Thymus (tissue), 11 donors: Measurements from ENCODE around the gene PTCD1. TPM values are rescaled to one million over a fixed set of nuclear protein-coding genes. Genes with fewer than 3 reads are reported as not detected.

Source experiments
- DNase-seq, 9 donors: peaks; one replicate each; pipeline ENCODE4 v3.0.0-alpha.2; 2013; ENCODE audit warnings: low spot score in 9 of 9, low read depth in 6 of 9, missing footprints in 1 of 9
- H3K27ac ChIP-seq, 2 donors: one replicate each; pipeline ENCODE4 v1.5.1; 2013; ENCODE audit warnings: control low read depth in 1 of 2, low read depth in 1 of 2, low read length in 1 of 2, mild to moderate bottlenecking in 1 of 2, moderate library complexity in 1 of 2
- H3K27me3 ChIP-seq, 2 donors: one replicate each; pipeline ENCODE4 v1.5.1; 2013; ENCODE audit warnings: low read length in 1 of 2; ENCODE audit not compliant: control insufficient read depth in 2 of 2, insufficient read depth in 1 of 2
- H3K36me3 ChIP-seq, 2 donors: one replicate each; pipeline ENCODE4 v1.5.1; 2013; ENCODE audit warnings: low read length in 1 of 2, mild to moderate bottlenecking in 1 of 2, moderate library complexity in 1 of 2; ENCODE audit not compliant: control insufficient read depth in 2 of 2, insufficient read depth in 2 of 2
- H3K4me1 ChIP-seq, 2 donors: one replicate each; pipeline ENCODE4 v1.5.1; 2013; ENCODE audit warnings: low read length in 2 of 2; ENCODE audit not compliant: control insufficient read depth in 2 of 2, insufficient read depth in 2 of 2
- H3K4me3 ChIP-seq, 2 donors: one replicate each; pipeline ENCODE4 v1.5.1; 2013; ENCODE audit warnings: low read length in 2 of 2, control low read depth in 1 of 2, mild to moderate bottlenecking in 1 of 2
- H3K9me3 ChIP-seq, 2 donors: one replicate each; pipeline ENCODE4 v1.5.1; 2013; ENCODE audit warnings: low read length in 1 of 2, mild to moderate bottlenecking in 1 of 2; ENCODE audit not compliant: control insufficient read depth in 2 of 2, insufficient read depth in 1 of 2
- WGBS: extraction: QIAGEN DNeasy Blood & Tissue Kit; methylation state at CpG from one replicate; pipeline ENCODE4 v1.1.7; 2013; 5-methylcytosine and 5-hydroxymethylcytosine counted together
- polyA plus RNA-seq: library from polyadenylated mRNA; stranded (reverse); fragments of 200-250 nt; gene quantifications from one replicate; pipeline ENCODE4 v1.2.3, GENCODE V29; 2013
- total RNA-seq: library from RNA; stranded (reverse); fragments of 120-200 nt; gene quantifications from one replicate; pipeline ENCODE4 v1.2.4, GENCODE V29; 2013
- donor health status: healthy.

The PTCD1 gene
- total and polyA plus RNA-seq, 2 donors = 2.8 TPM

- DNase-seq = peak in 1 of 9 donors; percentile 41
- 49% methylated on average over 1 of the region's 1 CpG for WGBS
- H3K27me3 ChIP-seq = no peaks in the 10 kb centered on the region
- H3K36me3 ChIP-seq = peaks cover 33 to 42% of the 10 kb centered on the region in 2 donors
- H3K4me1 ChIP-seq = peaks cover 20 to 25% of the 10 kb centered on the region in 2 donors
- H3K27ac ChIP-seq = peak overlapping the region in 1 of 2 donors; percentile 38
- no peak overlapping the region for H3K4me3 ChIP-seq
- no peaks in the 10 kb centered on the region for H3K9me3 ChIP-seq
These were observed 32.0 kb downstream of the PTCD1 start for GRCh38 chr7:99406557-99406956.

DNA sequence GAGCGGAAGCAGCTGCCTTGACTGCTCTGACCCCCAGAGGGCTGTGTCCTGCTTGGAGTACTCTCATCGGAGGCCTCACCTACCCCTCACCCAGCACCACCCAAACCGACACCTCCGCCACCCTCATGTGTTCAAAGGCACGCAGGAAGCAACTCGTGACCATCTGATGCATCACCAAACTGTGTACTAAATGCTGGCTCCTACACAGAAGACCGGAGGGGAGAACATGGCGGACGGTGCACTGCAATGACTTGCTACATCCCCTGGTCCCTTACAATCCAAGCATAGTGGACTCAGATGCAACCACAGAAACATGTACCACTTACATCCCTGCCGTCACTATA, 33.6 kb downstream of the PTCD1 start:
- Histone ChIP-seq H3K4me1 (peaks cover 18 to 20% of the 10 kb centered on the region in 2 donors), H3K27me3 (no peaks in the 10 kb centered on the region), H3K27ac (no peak overlapping the region), H3K4me3 (no peak overlapping the region), H3K36me3 (peaks cover 44% of the 10 kb centered on the region in 2 donors), H3K9me3 (no peaks in the 10 kb centered on the region)
- no peak for DNase-seq
- WGBS = 98% methylated on average over 10 of the region's 10 CpGs

- no peaks in the 10 kb centered on the region for H3K9me3 ChIP-seq
- peaks cover 49% of the 10 kb centered on the region in 2 donors for H3K36me3 ChIP-seq
- no peak overlapping the region for H3K4me3 ChIP-seq
- no peak for DNase-seq
- WGBS = 97% methylated on average over 18 of the region's 18 CpGs
- H3K27ac ChIP-seq = no peak overlapping the region
- no peaks in the 10 kb centered on the region for H3K27me3 ChIP-seq
- H3K4me1 ChIP-seq = peaks cover 13 to 17% of the 10 kb centered on the region in 2 donors
These were observed 34.2 kb downstream of the PTCD1 start for GRCh38 chr7:99404235-99404976.

GRCh38 chr7:99403764-99404163, 34.8 kb downstream of the PTCD1 start:
- no peak overlapping the region for H3K4me3 ChIP-seq
- H3K4me1 ChIP-seq = peaks cover 13 to 17% of the 10 kb centered on the region in 2 donors
- H3K27ac ChIP-seq = no peak overlapping the region
- WGBS = 97% methylated on average over 5 of the region's 5 CpGs
- DNase-seq = no peak
- no peaks in the 10 kb centered on the region for H3K9me3 ChIP-seq
- no peaks in the 10 kb centered on the region for H3K27me3 ChIP-seq
- H3K36me3 ChIP-seq = peaks cover 54 to 56% of the 10 kb centered on the region in 2 donors

DNA sequence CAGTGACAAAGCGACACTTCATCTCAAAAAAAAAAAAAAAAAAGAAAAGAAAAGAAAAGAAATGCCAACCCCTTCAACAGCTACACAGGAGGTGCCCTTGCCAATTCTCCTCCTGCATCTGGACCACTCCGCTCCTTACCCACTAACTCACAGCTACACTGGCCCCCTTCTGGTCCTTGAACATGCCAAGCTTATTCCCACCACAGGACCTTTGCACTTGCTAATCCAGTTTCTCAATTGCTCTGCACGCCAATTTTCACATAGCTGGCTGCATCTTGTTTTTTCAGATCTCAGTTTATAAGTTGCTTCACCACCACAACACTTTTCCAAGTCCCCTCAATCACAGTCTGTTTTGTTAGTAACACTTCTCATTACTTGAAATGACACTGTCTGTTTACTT, 35.7 kb downstream of the PTCD1 start:
- peaks cover 13 to 16% of the 10 kb centered on the region in 2 donors for H3K4me1 ChIP-seq
- no peaks in the 10 kb centered on the region for H3K9me3 ChIP-seq
- no peaks in the 10 kb centered on the region for H3K27me3 ChIP-seq
- WGBS = 99% methylated on average over 3 of the region's 3 CpGs
- DNase-seq = no peak
- H3K36me3 ChIP-seq = peaks cover 59 to 65% of the 10 kb centered on the region in 2 donors
- no peak overlapping the region for H3K4me3 ChIP-seq
- H3K27ac ChIP-seq = no peak overlapping the region

GRCh38 chr7:99399597-99399996, 39.0 kb downstream of the PTCD1 start:
- 91% methylated on average over 6 of the region's 6 CpGs for WGBS
- DNase-seq = no peak
- H3K4me3 ChIP-seq = no peak overlapping the region

DNA sequence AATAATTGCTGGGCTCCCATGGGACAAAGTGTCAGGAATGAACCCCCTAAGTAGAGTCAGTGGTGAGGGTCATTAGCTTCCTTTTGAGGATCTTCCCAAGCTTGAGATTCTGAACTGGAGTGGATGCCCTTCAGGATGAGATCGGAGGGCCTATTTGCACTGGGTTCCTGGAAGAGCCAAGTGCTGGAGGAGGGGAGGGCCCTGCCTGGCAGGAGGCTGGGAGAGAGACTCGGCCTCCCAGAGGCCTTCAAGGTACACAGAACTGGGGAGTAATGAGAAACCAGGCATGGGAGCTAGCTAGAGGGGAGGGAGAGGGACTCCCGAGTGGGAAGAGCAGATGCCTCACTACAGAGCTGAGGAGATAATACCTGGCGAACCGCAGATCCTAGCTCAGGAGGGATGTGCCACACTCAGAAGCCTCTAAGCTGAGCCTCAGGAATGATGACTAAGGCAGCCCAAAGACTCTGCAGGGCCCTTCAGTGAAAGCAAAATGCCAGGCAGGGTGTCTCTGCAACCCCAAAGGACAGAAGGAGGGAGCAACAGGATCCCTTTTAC, 39.6 kb downstream of the PTCD1 start:
- no peaks in the 10 kb centered on the region for H3K9me3 ChIP-seq
- peaks cover 83 to 89% of the 10 kb centered on the region in 2 donors for H3K36me3 ChIP-seq
- no peaks in the 10 kb centered on the region for H3K4me1 ChIP-seq
- no peak overlapping the region for H3K4me3 ChIP-seq
- WGBS = 97% methylated on average over 5 of the region's 5 CpGs
- no peak for DNase-seq
- H3K27ac ChIP-seq = no peak overlapping the region
- H3K27me3 ChIP-seq = no peaks in the 10 kb centered on the region

More at GRCh38 chr7:99399597-99399996, 39.0 kb downstream of the PTCD1 start:
- Histone ChIP-seq H3K36me3 (peaks cover 83 to 89% of the 10 kb centered on the region in 2 donors), H3K4me1 (no peaks in the 10 kb centered on the region), H3K27ac (no peak overlapping the region), H3K27me3 (no peaks in the 10 kb centered on the region), H3K9me3 (no peaks in the 10 kb centered on the region)

DNA sequence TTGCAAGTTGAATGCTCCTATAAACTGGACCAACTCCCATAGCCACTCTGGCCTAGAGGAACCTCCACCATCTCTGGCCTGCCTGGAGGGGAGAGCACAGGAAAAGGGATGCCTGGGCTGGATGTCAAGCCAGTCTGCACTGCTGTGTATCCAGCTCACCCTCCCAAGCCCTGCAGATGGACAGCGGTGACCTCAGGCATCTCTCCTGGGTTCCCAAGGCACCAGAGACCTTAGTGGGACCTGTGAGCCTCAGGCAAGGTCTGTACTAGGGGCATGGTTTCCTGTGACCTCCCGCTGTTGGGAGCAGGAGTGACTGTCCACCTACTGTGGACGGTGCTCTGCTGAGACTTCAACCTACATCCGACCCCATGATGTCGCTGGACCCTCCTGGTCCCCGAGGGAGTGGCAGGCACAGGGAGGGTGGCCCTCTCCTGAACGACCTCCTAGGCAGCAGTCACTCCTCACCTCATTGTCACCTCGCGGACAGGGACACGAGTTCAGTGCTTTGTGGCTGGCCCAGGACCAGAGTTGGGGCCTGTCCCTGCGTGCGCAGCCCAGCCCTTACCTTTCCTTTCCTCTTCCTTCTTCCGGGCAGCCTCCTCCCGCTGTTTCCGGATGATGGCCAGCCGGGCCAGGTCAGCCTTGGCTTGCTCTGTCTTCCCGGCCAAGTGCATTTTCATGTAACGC, 41.2 kb downstream of the PTCD1 start:
- WGBS = 95% methylated on average over 18 of the region's 18 CpGs
- no peaks in the 10 kb centered on the region for H3K9me3 ChIP-seq
- H3K27me3 ChIP-seq = no peaks in the 10 kb centered on the region
- no peak overlapping the region for H3K4me3 ChIP-seq
- peaks cover 2 to 12% of the 10 kb centered on the region in 2 donors for H3K4me1 ChIP-seq
- DNase-seq = no peak
- peaks cover 80 to 85% of the 10 kb centered on the region in 2 donors for H3K36me3 ChIP-seq
- H3K27ac ChIP-seq = no peak overlapping the region
